ENCODE measurements around the gene DENND2A.
"Not testable (repeated sequence)": the region's sequence is repeated elsewhere in the genome, so short reads cannot be mapped to it uniquely, and the experiment has no call there.

Gene DENND2A

DNA sequence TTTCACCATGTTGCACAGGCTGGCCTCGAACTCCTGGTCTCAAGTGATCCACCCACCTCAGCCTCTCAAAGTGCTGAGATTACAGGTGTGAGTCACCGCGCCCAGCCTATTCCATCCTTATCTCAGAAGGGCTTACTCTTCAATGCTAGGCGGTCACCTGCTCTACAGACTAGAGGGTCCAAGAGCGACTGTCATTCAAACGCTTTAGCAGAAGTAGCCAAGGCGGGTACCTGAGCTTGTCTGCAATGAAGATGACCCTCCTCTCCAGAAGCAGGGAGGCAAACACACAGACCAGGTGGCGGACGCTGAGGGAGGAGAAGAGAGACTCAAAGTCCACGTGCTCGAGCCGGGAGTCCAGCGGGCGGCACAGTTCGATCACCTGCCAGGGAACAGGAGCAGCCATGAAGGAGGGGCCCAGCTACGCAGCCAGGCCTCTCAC lies 96.2 kb downstream of the DENND2A start:
- DNase-seq (ENCODE audit: low spot score), result no peak

DNA sequence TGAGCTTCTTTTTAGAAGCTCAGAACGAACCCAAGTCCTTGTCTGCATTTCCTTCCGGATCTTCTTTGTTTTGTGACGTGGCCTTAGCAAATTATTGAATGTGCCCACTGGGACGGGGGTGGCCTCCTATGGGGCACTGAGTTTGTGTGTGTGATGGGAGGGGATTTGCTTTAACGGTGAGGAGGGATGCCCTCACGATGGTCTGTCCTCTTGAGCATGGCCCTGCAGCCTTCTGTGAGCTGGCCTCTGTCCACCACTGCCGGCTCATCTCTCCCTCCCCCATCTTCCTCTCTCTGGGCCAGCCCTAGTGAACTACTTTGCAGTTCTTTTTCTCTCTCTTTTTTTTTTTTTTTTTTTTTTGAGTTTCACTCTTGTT lies 98.4 kb downstream of the DENND2A start:
- peak; percentile 18 for DNase-seq (ENCODE audit: low spot score)

- no peak for DNase-seq (ENCODE audit: low spot score)
Measured at GRCh38 chr7:140541513-140542227, 98.9 kb downstream of the DENND2A start.

DNA sequence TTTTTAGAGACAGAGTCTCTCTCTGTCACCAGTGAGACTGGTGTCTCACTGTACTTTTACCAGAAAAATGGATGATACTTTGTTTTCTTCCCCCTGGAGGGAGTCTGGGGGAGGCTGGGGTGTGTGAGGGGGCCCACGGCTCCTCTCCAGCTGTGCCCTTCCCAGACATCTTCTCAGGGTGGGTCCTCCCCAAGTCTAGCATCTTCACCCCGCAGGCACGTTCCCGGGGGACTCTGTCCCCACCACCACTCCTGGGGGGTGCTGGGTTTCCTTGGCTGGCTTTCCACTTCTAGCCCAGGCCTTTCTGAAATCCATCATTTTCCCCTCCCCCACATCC lies 99.5 kb downstream of the DENND2A start:
- no peak for DNase-seq (ENCODE audit: low spot score)

DNA sequence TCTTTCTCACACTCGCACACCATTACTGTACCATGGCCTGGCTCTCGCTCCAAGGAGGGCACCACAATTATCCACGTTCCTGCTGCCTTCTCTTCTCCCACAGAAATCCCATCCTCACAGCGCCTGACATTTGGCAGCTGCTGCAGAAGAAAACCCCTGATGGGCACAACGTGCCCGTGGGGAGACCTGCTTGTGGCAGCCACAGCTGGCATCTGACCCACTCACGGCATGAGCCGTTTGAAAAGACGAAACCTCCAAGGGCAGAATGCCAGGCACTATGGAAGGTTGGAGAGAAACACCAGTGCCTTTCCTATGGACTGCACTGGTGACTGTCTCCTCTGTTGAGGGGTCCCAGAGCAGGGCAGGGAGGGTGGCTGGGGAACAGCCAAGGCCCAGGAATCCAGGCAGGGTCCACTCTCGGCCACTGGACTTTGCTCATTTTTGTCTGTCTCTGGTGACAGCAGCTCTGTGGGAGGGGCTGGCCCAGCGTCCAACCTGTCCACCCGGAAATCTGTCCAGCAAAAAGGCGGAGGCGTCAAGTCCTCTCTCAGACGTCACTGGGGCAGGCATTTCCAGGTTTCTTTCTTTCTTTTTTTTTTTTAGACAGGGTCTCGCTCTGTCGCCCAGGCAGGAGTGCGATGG lies 100.4 kb downstream of the DENND2A start:
- DNase-seq (ENCODE audit: low spot score), result no peak

- no peak for DNase-seq (ENCODE audit: low spot score)
Measured at GRCh38 chr7:140539461-140539860, 101.2 kb downstream of the DENND2A start.

GRCh38 chr7:140537750-140538482 lies 102.7 kb downstream of the DENND2A start:
- no peak for DNase-seq (ENCODE audit: low spot score)

GRCh38 chr7:140534743-140535142 lies 105.9 kb downstream of the DENND2A start:
- no peak for DNase-seq (ENCODE audit: low spot score)

- DNase-seq (ENCODE audit: low spot score), result no peak
Measured at GRCh38 chr7:140533394-140533872, 107.2 kb downstream of the DENND2A start.

GRCh38 chr7:140529428-140529827 lies 111.2 kb downstream of the DENND2A start:
- not testable (repeated sequence) for DNase-seq (ENCODE audit: low spot score)

DNA sequence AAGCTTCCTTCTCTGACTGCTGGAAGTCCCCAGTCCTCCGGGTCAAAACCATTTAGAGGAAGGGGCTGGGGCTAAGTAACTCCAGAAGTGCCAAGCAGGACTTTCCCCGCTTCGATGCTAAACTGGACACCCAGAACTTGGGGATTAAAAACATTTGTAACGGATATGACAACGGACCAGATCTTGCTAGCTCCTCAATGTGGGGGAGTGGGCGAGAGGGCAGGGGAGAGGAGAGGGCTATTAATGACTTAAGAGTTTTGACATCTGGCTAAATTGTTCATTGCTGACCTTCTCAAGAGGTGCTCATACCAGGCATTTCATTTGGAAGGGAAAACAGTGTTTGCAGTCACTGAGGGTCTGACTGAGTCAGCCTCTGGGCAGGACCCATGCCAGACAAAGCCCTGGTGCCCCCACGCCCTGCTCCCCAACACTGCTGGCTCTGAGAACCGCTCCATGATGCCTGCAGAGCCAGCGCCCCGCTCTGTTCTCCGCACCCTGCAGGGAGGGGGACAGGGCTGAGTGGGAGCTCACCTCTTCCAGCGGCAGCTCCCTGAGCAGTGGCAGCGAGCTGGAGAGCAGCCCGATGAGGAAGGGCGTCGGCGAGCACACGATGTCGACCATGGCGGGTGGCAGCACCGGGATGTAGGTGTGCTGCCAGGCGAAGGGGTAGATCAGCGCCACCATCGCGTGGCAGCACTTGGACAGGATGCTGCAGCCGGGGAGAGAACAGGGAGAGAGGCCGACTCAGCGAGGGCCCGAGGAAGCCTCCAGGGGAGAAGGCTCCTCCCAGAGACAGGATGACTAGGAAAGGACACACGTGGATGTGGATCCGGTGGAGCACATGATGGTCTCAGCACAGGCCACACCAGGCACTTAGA lies 113.6 kb downstream of the DENND2A start:
- no peak for DNase-seq (ENCODE audit: low spot score)

DNA sequence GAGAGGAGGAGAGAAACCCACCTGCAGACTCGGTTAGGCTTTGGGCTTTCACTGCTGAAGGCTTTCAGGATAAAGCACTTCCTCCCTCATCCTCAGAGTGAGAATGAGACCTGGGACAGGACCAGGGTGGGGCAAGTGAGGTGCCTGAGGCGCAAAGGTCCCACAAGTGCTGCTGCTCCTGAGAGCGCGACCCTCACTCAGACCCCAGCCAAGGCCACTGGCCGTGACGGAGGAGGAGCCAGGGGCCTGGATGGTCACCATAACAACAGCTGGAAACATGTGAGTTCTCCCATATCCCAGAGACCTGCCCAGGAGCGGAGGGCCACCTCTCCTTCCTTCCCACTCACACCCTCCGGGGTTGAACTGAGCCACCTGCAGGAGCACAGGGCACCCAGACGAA lies 114.4 kb downstream of the DENND2A start:
- DNase-seq (ENCODE audit: low spot score), result no peak

GRCh38 chr7:140525743-140526142 lies 114.9 kb downstream of the DENND2A start:
- DNase-seq (ENCODE audit: low spot score), result no peak

GRCh38 chr7:140521421-140521820 lies 119.2 kb downstream of the DENND2A start:
- DNase-seq (ENCODE audit: low spot score), result no peak

GRCh38 chr7:140519007-140519399 lies 121.6 kb downstream of the DENND2A start:
- no peak for DNase-seq (ENCODE audit: low spot score)

GRCh38 chr7:140518370-140519006 lies 122.1 kb downstream of the DENND2A start:
- DNase-seq (ENCODE audit: low spot score), result no peak

- DNase-seq (ENCODE audit: low spot score), result peak; percentile 95
Measured at GRCh38 chr7:140517546-140518369, 122.9 kb downstream of the DENND2A start.

DNA sequence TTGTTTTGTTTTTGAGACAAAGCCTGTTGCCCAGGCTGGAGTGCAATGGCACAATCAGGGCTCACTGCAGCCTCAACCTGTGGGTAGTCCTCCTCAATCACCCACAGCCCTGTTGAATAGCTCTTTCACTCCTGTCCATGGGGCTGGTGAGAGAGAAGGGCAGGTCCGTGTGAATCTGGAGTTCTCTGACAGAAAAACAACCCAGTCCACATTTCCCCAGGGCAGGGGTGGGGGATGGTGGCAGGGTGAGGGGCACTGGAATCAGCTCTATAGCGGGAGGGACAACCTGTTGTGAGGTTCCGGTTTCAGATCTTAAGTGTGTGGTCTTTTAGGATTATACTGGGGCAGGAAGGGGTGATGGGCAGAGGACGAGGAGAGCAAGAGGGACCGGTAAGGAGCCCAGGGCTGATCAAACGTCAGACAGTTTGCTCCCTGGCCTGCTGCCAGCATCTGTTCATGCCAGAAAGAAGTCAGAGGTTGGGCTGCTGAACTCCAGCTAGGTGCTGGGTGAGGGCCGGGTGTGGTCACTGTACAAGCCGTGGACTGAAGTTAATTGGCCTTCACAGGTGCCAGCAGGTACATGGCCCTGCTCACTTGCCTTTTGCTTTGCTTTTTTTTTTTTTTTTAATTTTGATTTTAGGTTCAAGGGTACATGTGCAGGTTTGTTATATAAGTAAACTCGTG lies 128.2 kb downstream of the DENND2A start:
- DNase-seq (ENCODE audit: low spot score), result no peak

DNA sequence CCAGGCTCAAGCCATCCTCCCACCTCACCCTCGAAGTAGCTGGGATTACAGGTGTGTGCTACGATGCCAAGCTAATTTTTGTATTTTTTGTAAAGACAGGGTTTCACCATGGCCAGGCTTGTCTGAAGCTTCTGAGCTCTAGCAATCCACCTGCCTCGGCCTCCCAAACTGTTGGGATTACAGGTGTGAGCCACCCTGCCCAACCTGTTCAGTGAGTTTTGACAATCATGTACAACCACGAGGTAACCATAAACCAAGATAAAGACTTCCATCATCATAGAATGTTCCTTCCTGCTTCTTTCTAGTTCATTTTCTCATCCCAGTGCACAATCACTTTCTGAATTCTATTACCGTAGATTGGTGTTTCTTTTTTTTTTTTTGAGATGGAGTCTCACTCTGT lies 130.8 kb downstream of the DENND2A start:
- DNase-seq (ENCODE audit: low spot score), result no peak

DNA sequence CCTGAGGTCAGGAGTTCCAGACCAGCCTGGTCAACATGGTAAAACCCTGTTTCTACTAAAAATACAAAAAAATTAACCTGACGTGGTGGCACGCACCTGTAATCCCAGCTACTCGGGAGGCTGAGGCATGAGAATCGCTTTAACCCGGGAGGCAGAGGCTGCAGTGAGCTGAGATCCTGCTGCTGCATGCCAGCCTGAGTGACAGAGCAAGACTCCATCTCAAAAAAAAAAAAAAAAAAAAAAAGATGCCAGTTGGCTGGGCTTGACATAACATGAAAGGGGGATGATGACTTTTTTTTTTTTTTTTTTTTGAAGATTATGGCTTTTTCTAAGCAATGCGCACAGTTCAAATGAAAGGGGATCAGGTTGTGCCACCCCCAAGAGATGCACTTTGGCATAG lies 133.1 kb downstream of the DENND2A start:
- not testable (repeated sequence) for DNase-seq (ENCODE audit: low spot score)
